SH-SY5Y (cell line): ENCODE results near the gene GSX2.

Experiments used
- GATA2 ChIP-seq: IDR thresholded peaks from 2 replicates; pipeline ENCODE4 v1.6.1; 2011; ENCODE audit warnings: mild to moderate bottlenecking, low read depth, low read length
- GATA3 ChIP-seq: IDR thresholded peaks from 2 replicates; pipeline ENCODE4 v1.6.1; 2011; ENCODE audit warnings: low read depth, mild to moderate bottlenecking, low read length, moderate library complexity

Gene GSX2

DNA sequence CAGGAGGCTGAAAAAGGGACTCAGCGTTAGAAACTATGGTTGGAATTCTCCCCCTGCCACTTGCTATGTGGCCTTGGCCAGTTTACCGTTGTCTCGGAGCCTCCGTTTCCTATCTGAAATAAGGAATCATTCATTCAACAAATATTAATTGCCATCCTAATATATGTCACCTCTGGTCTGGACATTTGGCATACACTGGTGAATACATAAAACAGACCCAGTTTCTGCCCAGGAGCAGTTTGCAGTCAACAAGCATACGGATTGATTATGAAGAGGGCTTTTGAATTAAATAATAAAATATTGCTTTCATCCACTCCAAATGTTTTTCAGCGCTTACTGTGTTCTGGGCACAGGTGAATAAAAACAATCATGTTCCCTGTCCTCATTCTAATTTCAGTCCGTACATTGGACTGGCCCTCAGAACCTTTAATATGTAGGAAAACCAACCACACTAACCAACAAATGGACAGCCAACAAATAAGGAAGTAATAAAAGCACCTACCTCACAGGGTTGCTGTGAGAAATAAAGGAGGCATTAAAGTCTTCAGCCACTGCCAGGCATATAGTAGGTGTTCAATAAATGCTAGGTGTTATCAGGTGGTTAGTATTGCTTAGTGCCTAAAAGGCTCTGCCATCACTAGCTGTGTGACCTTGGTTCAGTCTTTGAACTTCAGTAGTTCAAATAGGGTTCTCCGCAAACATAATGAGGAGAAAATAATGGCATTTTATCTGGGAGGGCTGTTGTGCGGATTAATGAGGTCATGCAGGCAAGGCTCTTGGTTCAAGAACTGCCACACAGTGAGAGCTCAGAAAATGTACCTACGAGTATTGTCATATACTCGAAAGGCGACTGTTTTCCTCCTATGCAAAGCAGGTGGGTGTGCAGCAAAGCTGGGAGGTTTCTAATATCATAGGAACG, 7.3 kb upstream of the GSX2 start:
- no peak for TF ChIP-seq GATA2
- TF ChIP-seq GATA3, result no peak

DNA sequence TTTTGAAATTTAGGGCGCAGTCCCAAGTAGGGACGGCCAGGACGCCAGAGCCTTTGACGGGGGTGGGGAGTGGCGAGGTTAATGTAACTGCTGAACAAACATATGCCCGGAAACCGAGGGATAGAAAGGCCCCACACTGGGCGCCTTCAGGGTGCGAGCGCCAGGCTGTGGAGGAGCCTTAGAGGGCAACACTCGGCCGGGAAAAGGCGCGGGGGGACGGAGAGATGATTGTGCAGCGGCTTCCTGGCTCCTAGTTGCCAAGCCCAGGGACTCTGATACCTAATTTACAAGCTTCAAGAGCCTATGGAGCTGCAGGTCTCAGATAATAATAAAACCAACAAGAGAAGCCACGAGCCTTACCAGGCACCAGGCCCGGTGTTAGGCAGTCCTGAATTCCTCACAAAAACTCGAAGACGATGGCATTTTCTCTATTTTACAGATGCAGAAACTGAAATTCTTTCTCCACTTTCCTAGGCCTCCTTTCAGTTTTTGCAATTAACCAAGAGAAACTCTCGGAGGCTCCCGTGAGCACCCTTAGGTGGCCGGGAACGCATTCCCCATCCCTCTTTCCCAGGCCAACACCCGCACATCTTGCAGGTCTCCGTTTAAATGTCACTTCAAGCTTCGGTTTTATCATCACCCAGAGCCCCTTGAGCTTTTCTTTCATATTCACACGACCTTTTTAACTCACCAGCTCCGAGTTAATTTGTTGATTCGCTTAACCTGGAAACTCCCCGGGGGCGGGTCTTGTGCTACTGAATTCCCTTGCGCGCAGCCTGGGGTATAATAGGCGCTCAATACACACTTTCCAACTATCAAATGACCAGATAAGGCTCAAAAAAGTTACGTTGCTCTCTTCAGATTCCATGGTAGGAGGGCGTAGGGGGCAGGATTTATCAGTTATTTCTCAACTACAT, 6.4 kb upstream of the GSX2 start:
- TF ChIP-seq GATA3, result no peak

DNA sequence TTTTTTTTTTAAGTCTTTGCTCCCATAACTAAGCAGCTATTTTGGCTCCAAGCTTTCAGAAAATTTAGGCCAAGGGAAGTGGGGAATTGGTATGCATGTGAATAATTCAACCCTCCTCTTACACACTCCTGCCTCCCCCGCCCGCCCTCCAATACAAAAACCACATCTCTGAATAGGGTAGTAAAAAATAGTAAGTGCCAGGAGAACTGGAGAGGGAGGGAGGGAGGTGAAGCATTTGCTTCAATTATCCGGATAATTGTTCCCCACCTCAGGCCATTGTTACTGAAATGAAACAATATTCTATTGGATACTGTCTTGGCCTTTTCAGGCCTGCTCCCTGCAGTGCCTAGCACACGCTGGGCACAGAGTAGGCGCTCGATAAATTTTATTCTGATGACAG, 5.5 kb upstream of the GSX2 start:
- TF ChIP-seq GATA2 (no peak), GATA3 (no peak)

GRCh38 chr4:54095110-54095825, 4.7 kb upstream of the GSX2 start:
- TF ChIP-seq GATA2 (no peak), GATA3 (no peak)

- TF ChIP-seq GATA3, result no peak
- no peak for TF ChIP-seq GATA2
Observed at GRCh38 chr4:54096295-54096962, 3.5 kb upstream of the GSX2 start.

DNA sequence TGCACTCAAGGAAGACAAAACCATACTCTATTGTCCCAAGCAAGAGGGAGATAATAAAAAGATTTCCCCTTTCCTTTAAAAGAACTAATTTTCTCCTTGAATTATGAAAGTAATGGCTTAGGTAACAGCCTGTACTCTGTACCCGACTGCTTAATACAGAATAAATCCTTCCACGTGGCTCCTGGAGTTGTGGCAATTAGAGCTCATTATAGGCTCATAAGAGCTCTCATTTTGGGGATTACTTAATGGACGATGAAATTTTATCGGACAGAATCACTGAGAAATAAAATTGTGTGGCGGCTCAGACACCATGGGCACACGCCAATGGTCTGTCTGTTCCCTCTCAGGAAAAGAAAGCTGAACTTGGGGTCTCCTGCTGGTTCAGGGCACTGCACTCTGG, 2.8 kb upstream of the GSX2 start:
- TF ChIP-seq GATA2 (no peak), GATA3 (no peak)

- TF ChIP-seq GATA2 (no peak), GATA3 (no peak)
Observed at GRCh38 chr4:54098375-54098774, 1.6 kb upstream of the GSX2 start.

- no peak for TF ChIP-seq GATA2
- TF ChIP-seq GATA3, result no peak
Observed at GRCh38 chr4:54099287-54099747, 646 bp upstream of the GSX2 start.

DNA sequence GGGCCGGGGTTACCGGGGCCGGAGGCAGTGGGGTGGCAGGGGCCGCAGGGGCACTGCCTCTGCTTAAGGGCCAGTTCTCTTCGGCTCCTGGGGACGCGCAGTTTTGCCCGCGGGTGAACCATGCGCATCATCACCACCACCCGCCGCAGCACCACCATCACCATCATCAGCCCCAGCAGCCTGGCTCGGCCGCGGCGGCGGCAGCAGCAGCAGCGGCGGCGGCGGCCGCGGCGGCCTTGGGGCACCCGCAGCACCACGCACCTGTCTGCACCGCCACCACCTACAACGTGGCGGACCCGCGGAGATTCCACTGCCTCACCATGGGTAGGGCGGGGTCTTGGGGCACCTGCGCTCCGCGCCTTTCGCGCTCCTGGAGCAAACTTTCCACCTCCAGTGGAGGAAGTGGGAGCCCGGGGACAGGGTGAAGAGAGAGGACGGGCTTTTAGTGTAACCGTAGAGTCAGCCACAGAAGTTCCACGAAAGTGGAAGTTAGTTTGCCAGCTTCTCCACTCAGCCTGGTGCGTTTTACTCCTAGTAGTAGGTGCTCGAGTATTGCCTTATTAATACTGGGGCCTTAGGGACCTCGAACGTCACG, 729 bp downstream of the GSX2 start:
- TF ChIP-seq GATA3 (no peak), GATA2 (no peak)

DNA sequence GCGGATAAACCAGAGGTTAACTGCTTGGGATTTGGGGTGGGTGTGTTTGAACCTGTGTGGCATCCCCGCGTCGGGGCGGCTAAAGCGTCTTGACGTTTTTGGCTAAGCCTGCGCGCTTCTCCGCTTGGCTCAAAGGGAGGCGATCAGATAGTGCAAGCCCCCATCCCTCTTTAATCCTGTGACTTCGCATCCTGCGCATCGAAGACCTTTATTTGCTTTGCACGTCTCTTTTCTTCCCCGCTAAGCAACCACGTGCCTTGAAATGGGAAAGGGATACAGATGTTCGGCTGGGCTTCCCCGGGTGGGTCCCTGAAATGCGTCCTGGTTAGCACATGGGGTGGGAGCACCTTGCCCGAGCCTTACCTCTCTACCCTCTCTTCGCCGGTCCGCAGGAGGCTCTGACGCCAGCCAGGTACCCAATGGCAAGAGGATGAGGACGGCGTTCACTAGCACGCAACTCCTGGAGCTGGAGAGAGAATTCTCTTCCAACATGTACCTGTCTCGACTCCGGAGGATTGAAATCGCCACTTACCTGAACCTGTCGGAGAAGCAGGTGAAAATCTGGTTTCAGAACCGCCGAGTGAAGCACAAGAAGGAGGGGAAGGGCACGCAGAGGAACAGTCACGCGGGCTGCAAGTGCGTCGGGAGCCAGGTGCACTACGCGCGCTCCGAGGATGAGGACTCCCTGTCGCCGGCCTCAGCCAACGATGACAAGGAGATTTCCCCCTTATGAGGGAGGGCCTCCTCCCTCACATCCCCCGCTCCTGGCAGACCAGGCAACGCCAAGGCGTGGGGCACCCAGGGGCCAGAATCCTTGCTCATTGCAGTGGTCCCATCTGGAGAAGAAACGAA, 1.5 kb downstream of the GSX2 start:
- TF ChIP-seq GATA3, result no peak
- TF ChIP-seq GATA2, result no peak

DNA sequence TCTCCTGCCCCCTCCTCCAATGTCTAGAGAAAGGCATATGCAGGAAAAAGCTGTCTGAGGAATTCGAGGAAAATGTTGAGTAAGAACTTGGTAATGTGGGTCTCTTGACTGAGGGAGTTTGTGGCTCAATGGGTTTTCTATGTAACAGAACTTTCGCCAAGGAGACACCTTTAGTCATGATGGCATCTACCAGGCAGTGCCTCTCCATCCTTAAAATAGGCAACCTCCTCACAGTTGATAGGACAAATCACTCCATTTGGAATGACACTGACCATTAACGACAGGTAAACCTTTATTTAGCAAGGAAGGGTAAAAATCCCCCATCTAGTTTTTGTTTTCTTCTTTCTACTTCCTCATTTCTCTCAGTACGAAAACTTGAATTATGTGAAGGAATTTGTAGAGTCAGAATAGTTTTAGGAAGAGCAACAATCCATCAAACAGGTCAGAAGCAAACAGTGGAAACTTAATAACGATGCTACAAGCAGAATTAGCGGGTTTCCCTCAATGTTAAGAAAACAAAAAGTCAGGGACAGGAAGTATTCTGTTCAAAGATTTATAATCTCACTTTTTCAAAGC, 2.7 kb downstream of the GSX2 start:
- TF ChIP-seq GATA2 (no peak), GATA3 (no peak)

DNA sequence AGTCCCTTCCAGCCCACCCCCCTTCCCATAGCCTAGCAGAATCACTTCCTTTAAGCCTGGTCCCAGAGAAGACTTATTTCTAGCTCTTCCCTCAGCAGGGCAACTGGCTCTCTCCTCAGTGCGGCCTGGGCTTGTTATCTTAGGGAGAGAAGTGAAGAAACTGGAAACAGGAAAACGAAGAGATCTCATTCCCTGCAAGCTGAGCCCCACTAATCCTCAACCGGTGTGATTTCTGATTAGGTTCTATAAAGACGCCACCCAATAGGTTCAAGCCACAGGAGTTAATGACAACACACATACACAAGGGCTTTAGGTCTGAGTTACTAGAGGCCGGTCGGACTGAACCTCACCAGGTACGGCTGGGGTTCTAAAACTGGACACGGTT, 3.2 kb downstream of the GSX2 start:
- TF ChIP-seq GATA2 (no peak), GATA3 (no peak)
